WTC11 (cell line): ENCODE results near the gene ST3GAL5. TPM values are rescaled to one million over a fixed set of nuclear protein-coding genes. Genes with fewer than 3 reads are reported as not detected.

ENCODE experiments used
- ATAC-seq: fragments of 200-7000 bp; cut with Tn5 transposase; 2 replicates; pipeline ENCODE4 v1.10.0; 2021; ENCODE audit warnings: mild to moderate bottlenecking, moderate library complexity
- CTCF ChIA-PET: fragments of 300-600 bp; sonication (Branson Sonifier 250); formaldehyde crosslinking; loops from one replicate; lab custom pipeline; 2021; ENCODE audit warnings: antibody characterized with exemption; lab: Charles Lee
- POLR2A ChIA-PET: fragments of 350-600 bp; sonication (Branson Sonifier 250); formaldehyde crosslinking; loops from one replicate; lab custom pipeline; 2021; ENCODE audit warnings: antibody characterized with exemption; lab: Charles Lee
- DNase-seq: peaks from one replicate; pipeline ENCODE4 v3.0.0; 2021; ENCODE audit warnings: low spot score
- H3K27ac Mint-ChIP-seq: 2 replicates; pipeline ENCODE4 v1.8.0; 2021; ENCODE audit warnings: mixed read lengths
- H3K27me3 Mint-ChIP-seq: 2 replicates; pipeline ENCODE4 v1.8.0; 2021; ENCODE audit warnings: low read depth, mild to moderate bottlenecking, moderate library complexity, mixed read lengths
- H3K36me3 Mint-ChIP-seq: 2 replicates; pipeline ENCODE4 v1.8.0; 2021; ENCODE audit warnings: mixed read lengths
- H3K4me1 Mint-ChIP-seq: 2 replicates; pipeline ENCODE4 v1.8.0; 2022; ENCODE audit warnings: mixed read lengths
- H3K4me3 Mint-ChIP-seq: 2 replicates; pipeline ENCODE4 v1.8.0; 2021; ENCODE audit warnings: mild to moderate bottlenecking, moderate library complexity, mixed read lengths
- H3K9me3 Mint-ChIP-seq: 2 replicates; pipeline ENCODE4 v1.8.0; 2021; ENCODE audit warnings: mixed read lengths
- CREM ChIP-seq: sonication (generic); formaldehyde crosslinking; IDR thresholded peaks from 2 replicates; pipeline ENCODE4 v1.8.1; 2022; ENCODE audit warnings: mild to moderate bottlenecking, missing genetic modification reagents, moderate library complexity
- IRF2 ChIP-seq: sonication (generic); formaldehyde crosslinking; IDR thresholded peaks from 2 replicates; pipeline ENCODE4 v1.8.0; 2022; ENCODE audit warnings: low read depth, missing genetic modification reagents, borderline replicate concordance
- JAZF1 ChIP-seq: fragments of 250-450 bp; sonication (Bioruptor Pico); IDR thresholded peaks from 2 replicates; pipeline ENCODE4 v1.9.0; 2021; ENCODE audit warnings: moderate library complexity, mild to moderate bottlenecking, inconsistent platforms
- JUN ChIP-seq: sonication (generic); formaldehyde crosslinking; IDR thresholded peaks from 2 replicates; pipeline ENCODE4 v1.8.0; 2023; ENCODE audit warnings: mild to moderate bottlenecking, missing genetic modification reagents
- NR1H2 ChIP-seq: sonication (generic); formaldehyde crosslinking; IDR thresholded peaks from 2 replicates; pipeline ENCODE4 v1.9.0; 2021; ENCODE audit warnings: mild to moderate bottlenecking, moderate library complexity, missing genetic modification reagents
- SP1 ChIP-seq: sonication (generic); formaldehyde crosslinking; conservative IDR thresholded peaks from 2 replicates; pipeline ENCODE4 v1.8.1; 2022; ENCODE audit warnings: missing genetic modification reagents
- TEAD4 ChIP-seq: sonication (generic); formaldehyde crosslinking; IDR thresholded peaks from 2 replicates; pipeline ENCODE4 v1.8.0; 2022; ENCODE audit warnings: mild to moderate bottlenecking, missing genetic modification reagents
- ZBTB21 ChIP-seq: sonication (generic); formaldehyde crosslinking; IDR thresholded peaks from 2 replicates; pipeline ENCODE4 v1.8.1; 2023; ENCODE audit warnings: mild to moderate bottlenecking, missing genetic modification reagents, borderline replicate concordance
- ZNF121 ChIP-seq: sonication (generic); formaldehyde crosslinking; IDR thresholded peaks from 2 replicates; pipeline ENCODE4 v1.8.0; 2023; ENCODE audit warnings: missing genetic modification reagents
- ZNF138 ChIP-seq: sonication (generic); formaldehyde crosslinking; conservative IDR thresholded peaks from 2 replicates; pipeline ENCODE4 v1.8.1; 2022; ENCODE audit warnings: mild to moderate bottlenecking, moderate library complexity, missing genetic modification reagents
- ZNF671 ChIP-seq: fragments of 250-450 bp; sonication (Bioruptor Pico); IDR thresholded peaks from 2 replicates; pipeline ENCODE4 v1.8.0; 2021; ENCODE audit warnings: mild to moderate bottlenecking
- total RNA-seq: library from RNA; stranded (reverse); gene quantifications from 3 replicates; pipeline ENCODE4 v1.2.3, GENCODE V29; 2021
- TF ChIP-seq, protein P1 (sequence below): sonication (generic); formaldehyde crosslinking; IDR thresholded peaks from 2 replicates; pipeline ENCODE4 v1.8.1; 2022; ENCODE audit warnings: low read depth, mild to moderate bottlenecking, moderate library complexity, missing genetic modification reagents, borderline replicate concordance
- TF ChIP-seq, protein P2 (sequence below): sonication (generic); formaldehyde crosslinking; IDR thresholded peaks from 2 replicates; pipeline ENCODE4 v1.8.1; 2023; ENCODE audit warnings: mild to moderate bottlenecking, missing genetic modification reagents, borderline replicate concordance
- TF ChIP-seq, protein P3 (sequence below): sonication (generic); formaldehyde crosslinking; IDR thresholded peaks from 2 replicates; pipeline ENCODE4 v1.8.0; 2023; ENCODE audit warnings: missing genetic modification reagents

ST3GAL5 gene
- total RNA-seq, 1 experiment from 2014 or later, result 5.9 TPM

DNA sequence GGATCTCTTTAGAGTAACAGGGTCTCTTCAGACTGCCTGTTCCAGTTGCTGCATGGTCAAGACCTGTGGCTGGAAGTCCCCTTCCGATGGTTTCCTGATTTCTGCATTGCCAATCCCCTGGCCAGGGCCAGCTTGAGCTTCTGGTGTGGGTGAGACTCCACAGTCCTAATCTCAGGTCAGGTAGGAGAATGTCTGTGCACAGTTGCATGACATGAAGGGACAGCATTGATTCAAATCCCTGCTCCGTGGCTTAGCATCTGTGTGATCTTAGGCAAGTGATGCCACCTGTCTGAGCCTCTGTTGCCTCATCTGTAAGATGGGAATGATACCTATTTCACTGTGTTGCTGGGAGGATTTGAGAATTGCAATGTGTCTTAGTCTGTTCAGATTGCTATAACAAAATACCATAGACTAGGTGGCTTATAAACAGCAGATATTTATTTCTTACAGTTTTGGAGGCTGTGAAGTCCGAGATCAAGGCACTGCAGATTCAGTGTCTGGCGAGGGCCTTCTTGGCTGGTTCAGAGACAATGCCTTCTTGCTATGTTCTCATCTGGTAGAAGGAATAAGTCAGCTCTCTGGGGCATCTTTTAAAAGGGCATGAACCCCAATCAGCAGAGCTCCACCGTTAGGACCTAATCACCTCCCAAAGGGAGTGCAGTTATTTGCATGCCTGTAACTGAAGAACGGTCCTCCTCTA lies 68.8 kb downstream of the ST3GAL5 start:
- DNase-seq (no peak), ATAC-seq (no peak)
- Mint-ChIP-seq H3K27me3 (peaks cover 3% of the 10 kb centered on the region; the same call in 1 of the 2 replicates), H3K9me3 (no peaks in the 10 kb centered on the region), H3K4me3 (no peak overlapping the region), H3K27ac (no peak overlapping the region), H3K36me3 (no peaks in the 10 kb centered on the region), H3K4me1 (peaks cover 6% of the 10 kb centered on the region)
- POLR2A ChIA-PET, result interaction anchor here (0.6 kb wide), 2 partner anchors 406 to 841 kb away, joined by 3 read pairs; no protein-coding TSS in a partner anchor
- CTCF ChIA-PET, result interaction anchor here (0.7 to 5.0 kb wide), 4 partner anchors 17 to 113 kb away, joined by 5 to 24 read pairs (median 7); no protein-coding TSS in a partner anchor
- TF ChIP-seq, protein P1, sequence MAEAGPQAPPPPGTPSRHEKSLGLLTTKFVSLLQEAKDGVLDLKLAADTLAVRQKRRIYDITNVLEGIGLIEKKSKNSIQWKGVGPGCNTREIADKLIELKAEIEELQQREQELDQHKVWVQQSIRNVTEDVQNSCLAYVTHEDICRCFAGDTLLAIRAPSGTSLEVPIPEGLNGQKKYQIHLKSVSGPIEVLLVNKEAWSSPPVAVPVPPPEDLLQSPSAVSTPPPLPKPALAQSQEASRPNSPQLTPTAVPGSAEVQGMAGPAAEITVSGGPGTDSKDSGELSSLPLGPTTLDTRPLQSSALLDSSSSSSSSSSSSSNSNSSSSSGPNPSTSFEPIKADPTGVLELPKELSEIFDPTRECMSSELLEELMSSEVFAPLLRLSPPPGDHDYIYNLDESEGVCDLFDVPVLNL (CRISPR knock-in tag), result no peak
- TF ChIP-seq ZBTB21 (no peak), JUN (CRISPR knock-in tag) (no peak), ZNF138 (CRISPR knock-in tag) (no peak)

DNA sequence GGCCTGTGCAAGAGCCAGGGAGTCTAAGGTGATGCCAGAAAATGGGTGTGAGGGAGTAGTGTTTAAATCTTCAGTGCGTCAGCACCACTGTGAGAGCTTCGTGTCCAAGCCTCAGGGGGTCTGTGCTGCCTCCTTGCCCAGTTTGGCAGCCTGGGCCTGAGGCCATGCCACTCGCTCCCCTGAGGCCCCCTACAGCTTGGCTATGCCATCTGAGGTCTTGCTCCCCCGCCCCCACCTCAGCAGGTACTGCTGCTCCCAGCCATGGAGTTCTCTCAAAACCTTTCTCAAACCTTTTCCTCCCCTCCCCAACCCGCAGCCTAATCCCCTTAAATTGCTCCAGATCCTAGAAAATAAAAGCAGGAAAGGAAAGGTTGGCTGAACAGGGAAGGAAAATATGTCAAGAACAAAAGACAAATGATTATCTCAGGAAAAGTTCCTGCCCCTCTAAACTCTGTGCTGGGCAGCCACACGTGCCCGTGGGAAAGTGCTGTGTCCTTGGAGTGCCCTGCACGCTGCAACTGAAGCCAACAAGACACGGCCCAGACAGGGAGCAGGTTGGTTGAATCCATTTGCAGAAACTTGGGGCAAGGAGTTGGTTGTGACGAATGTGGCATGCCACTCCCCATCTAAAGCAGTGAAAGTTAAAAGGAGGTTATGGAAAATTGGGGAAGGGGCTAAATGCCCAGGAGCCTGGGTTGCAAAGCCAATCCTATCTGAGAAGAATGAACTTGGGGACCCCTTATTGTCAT lies 73.8 kb downstream of the ST3GAL5 start:
- Mint-ChIP-seq H3K9me3 (no peaks in the 10 kb centered on the region), H3K4me1 (peaks cover 9% of the 10 kb centered on the region), H3K27ac (no peak overlapping the region), H3K36me3 (no peaks in the 10 kb centered on the region), H3K4me3 (no peak overlapping the region), H3K27me3 (peaks cover 3% of the 10 kb centered on the region; the same call in 1 of the 2 replicates)
- CTCF ChIA-PET, result interaction anchor here (1.0 to 6.5 kb wide), 27 partner anchors 10 to 222 kb away, joined by 3 to 100 read pairs (median 7); partner anchors contain the start of gene ATOH8
- DNase-seq, result no peak
- POLR2A ChIA-PET, result interaction anchor here (0.6 kb wide), 1 partner anchor 58 kb away, joined by 3 read pairs; no protein-coding TSS in a partner anchor
- TF ChIP-seq, protein P2, sequence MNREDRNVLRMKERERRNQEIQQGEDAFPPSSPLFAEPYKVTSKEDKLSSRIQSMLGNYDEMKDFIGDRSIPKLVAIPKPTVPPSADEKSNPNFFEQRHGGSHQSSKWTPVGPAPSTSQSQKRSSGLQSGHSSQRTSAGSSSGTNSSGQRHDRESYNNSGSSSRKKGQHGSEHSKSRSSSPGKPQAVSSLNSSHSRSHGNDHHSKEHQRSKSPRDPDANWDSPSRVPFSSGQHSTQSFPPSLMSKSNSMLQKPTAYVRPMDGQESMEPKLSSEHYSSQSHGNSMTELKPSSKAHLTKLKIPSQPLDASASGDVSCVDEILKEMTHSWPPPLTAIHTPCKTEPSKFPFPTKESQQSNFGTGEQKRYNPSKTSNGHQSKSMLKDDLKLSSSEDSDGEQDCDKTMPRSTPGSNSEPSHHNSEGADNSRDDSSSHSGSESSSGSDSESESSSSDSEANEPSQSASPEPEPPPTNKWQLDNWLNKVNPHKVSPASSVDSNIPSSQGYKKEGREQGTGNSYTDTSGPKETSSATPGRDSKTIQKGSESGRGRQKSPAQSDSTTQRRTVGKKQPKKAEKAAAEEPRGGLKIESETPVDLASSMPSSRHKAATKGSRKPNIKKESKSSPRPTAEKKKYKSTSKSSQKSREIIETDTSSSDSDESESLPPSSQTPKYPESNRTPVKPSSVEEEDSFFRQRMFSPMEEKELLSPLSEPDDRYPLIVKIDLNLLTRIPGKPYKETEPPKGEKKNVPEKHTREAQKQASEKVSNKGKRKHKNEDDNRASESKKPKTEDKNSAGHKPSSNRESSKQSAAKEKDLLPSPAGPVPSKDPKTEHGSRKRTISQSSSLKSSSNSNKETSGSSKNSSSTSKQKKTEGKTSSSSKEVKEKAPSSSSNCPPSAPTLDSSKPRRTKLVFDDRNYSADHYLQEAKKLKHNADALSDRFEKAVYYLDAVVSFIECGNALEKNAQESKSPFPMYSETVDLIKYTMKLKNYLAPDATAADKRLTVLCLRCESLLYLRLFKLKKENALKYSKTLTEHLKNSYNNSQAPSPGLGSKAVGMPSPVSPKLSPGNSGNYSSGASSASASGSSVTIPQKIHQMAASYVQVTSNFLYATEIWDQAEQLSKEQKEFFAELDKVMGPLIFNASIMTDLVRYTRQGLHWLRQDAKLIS, result no peak
- no peak for TF ChIP-seq JAZF1 (CRISPR knock-in tag)
- no peak for TF ChIP-seq ZNF121 (CRISPR knock-in tag)
- TF ChIP-seq TEAD4, result no peak
- TF ChIP-seq JUN (CRISPR knock-in tag), result no peak
- no peak for TF ChIP-seq IRF2 (CRISPR knock-in tag)
- no peak for TF ChIP-seq SP1
- TF ChIP-seq CREM (CRISPR knock-in tag), result no peak
- TF ChIP-seq, protein P3, sequence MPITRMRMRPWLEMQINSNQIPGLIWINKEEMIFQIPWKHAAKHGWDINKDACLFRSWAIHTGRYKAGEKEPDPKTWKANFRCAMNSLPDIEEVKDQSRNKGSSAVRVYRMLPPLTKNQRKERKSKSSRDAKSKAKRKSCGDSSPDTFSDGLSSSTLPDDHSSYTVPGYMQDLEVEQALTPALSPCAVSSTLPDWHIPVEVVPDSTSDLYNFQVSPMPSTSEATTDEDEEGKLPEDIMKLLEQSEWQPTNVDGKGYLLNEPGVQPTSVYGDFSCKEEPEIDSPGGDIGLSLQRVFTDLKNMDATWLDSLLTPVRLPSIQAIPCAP (CRISPR knock-in tag), result no peak
- TF ChIP-seq ZNF671, result no peak
- no peak for TF ChIP-seq NR1H2 (CRISPR knock-in tag)
- no peak for ATAC-seq
